HG02610 (cell line): ENCODE data around the gene KCNH2.

Source experiments
- ATAC-seq: cut with Tn5 transposase; IDR thresholded peaks from one replicate; pipeline ENCODE4 v1.9.1; 2021; ENCODE audit warnings: mild to moderate bottlenecking, moderate library complexity; ENCODE audit not compliant: unreplicated experiment

Gene KCNH2

DNA sequence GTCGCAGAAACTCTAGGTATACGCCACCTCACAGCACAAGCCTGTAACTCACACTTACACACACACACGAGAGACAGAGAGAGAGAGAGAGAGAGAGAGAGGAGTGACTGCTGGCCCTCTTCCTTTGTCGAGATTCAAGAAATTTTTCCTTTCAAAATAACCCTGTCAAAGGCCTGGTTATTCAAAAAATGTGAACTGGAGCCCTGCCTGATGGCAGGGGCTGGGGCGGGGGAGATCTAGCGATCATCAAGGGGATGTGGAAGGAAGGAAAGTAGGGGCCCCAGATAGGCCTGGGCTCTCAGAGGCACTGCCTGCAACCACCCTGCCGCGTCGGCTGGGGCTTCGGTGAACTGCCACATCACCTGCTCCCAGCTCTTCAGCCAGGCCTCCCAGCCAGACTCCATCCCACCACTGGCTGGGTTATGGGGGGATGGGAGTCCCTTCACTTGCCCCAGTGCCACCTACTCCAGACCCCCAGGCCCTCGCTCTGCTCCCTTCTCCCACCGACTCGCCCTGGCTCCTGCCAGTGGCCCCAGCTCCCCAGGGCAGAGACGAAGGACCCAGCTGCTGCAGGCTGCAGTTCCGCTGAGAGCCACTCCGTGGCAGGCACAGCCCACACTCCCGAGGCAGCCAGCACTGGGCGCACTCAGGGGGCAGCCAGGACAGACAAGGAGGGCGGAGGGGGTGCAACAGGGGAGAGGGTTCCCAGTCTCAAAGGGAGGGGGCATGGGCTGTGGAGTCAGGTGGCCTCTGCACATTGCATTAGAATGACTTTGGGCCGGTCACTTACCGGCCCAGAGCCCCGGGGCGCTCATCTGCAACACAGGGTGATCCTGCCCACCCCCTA, 15.3 kb downstream of the KCNH2 start:
- peak; percentile 72 for ATAC-seq

DNA sequence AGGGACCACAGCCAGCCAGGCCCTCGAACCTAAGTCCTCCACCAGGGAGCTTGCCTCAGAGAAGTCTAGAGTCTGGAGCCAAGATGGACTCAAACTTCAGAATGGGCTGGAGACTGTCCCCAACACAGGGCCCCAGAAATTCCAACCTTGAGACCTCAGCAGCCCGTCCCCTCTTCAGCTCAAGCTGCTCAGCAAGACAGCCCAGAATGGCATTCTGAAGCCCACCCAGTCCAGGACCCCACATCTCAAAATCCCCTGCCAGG, 15.9 kb downstream of the KCNH2 start:
- no peak for ATAC-seq

DNA sequence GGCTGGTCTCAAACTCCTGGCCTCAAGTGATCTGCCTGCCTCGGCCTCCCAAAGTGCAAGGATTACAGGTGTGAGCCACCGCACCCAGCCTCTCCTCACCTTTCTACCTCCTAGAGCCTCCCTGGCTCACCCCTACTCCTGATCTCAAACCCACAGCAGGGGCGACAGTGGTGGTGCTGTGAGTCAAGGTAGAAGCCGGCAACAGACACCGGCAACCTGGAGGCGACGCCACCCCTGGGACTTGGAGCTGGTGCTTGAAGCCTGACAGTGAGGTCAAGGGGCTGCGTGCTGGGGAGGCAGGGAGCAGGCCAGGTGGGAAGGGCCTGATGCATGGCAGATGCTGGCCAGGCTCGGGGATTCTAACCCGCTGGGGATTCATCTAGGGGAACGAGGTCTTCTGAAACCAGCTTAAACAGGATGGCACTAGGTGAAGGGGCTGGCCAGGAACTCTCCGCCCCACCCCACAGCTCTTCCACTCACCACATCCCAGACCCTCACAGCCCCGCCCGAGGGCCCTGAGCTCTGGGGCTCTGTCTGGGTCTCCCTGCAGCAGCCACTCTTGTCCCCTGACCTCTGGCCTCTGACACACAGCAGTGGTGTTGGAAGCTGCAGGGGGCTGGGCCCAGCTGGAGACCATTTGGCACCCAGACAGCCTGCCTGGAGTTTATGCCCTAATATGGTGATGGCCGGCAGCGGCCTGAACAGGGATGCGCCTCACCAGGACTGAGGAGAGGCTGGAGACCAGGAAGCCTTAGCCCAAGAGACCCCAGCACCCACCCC, 16.4 kb downstream of the KCNH2 start:
- no peak for ATAC-seq

DNA sequence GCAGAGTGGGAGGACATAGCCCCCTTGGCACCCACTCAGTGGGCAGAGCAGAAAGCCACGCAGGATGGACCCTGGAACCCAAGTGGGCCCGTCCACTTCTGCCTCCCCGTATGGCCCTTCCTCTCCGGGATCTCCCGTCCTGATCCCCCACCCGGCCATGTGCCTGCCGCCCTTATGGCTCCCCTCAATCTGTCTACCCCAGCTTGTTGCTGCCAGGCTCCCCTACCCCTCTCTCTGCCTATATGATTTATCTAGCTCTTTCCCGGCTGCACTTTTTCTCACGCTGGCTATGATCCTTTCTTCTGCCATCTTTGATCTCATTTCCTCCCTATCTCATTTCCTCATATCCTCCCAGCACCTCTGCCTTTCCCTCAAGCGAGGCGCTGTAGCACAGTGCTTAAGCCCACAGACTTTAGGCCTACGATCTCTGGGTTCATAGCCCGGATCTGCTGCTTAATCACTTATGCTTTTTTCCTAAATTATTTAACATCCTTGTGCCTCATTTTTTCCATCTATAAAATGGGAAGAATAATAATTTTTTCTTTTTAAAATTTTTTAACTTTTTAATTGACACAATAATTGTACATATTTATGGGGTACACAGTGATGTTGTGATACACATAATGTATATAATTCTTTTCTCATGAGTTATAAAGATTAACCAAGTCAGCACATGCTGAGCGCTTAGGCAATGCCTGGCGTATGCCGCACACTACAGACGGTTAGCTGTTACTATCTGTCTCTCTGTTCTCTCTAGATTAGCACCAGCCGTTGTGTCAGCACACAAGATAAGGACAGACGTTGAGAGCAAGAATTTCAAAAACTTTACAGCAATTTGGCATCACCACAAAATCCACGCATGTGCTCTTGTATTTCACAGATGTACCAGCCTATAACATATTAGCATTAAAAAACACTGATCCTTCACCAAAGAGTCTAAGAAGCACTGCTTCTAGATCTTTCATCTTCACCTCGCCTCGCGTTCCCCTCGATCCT, 18.1 kb downstream of the KCNH2 start:
- ATAC-seq: no peak

DNA sequence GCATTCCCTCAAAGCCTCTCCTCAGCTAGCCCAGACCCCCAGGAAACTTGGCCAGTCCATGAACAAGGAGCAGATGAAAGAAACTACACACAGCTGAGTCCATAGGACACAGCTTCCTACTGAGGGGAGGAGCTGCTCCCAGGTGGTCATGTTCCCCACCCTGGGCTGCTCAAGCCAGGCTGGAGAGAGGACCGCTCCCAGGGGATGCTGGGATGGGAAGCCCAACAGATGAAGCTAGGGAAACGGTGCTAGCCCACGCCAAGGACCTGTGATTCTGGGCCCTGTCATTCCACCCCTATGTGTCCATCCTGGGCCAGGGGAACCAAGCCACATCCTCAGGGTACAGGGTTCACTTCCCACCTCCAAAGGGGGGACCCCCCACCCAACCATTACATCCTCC, 19.0 kb downstream of the KCNH2 start:
- no peak for ATAC-seq

DNA sequence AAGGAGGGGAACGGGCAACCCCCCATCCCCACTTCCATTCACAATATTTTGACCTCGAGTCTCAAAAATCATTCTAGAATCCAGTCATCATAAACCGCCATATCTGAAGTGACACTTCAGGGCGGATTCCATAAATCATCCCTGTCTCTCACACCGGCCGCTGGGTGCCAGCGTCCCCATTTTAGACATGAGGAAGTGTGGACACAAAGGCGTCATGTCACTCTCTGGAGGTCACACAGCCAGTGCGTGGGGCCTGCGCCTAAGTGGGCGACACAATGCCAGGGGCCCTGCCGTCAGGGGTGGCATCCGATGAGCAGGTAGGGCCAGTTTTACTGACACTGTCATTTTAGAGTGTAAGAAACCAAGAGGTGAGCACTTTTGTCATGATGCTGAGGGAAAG, 19.5 kb downstream of the KCNH2 start:
- no peak for ATAC-seq

DNA sequence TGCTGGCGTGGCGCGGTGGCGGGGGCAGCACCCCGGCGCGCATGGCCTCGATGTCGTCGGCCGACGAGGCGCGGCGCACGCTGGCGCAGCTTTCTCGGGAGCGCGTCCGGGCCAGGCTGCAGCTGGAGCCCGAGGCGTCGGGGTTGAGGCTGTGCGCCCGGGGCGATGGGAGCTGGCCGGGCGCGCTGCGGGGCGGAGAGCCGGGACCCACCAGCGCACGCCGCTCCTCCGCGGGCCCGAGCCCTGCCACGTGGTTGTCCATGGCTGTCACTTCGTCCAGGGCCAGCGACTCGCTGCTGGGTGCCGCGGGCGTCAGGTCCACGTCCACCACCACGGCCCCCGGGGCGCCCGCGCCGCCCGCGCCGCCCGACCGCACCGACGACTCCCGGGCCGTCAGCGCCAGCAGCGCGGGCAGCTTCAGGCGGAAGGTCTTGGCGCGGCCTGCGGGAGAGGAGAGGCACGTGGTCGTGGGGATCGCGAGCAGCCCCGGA, 20.0 kb downstream of the KCNH2 start:
- ATAC-seq: no peak

- ATAC-seq: no peak
Measured at GRCh38 chr7:150957133-150958020, 20.7 kb downstream of the KCNH2 start.

DNA sequence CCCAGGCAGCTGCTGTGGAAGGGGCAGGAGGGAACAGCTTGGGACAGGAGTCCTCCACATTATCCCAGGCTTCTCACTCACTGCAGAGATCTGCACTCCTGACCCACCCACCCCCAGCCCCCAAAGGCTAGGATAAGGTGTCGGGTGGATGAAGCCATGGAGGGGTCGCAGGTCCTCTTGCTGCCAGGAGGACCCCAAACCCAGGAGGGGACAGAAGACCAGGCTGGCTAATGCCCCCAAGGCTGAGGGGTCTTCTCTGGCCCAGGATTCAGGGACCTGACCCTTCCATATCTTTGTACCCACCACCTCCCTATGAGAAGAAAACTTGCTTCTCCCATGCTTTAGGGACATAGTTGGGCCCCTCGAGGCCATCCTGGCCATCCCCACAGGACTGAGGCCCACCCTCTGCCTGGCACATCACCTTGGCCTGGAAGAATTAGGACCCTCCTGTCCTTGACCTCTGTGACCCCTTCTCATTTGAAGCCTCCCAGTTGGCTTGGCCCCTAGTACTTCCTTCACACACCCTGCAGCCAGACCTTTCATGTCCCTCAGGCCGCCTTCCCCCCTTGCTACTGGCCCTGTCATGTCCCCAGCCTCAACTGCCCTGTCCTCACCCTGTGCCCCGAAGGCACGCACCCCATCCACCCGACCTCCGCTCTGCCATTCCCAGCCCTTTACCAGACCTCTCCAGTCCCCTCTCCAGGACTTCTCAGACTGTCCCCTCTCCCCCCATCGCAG, 21.6 kb downstream of the KCNH2 start:
- ATAC-seq: no peak

DNA sequence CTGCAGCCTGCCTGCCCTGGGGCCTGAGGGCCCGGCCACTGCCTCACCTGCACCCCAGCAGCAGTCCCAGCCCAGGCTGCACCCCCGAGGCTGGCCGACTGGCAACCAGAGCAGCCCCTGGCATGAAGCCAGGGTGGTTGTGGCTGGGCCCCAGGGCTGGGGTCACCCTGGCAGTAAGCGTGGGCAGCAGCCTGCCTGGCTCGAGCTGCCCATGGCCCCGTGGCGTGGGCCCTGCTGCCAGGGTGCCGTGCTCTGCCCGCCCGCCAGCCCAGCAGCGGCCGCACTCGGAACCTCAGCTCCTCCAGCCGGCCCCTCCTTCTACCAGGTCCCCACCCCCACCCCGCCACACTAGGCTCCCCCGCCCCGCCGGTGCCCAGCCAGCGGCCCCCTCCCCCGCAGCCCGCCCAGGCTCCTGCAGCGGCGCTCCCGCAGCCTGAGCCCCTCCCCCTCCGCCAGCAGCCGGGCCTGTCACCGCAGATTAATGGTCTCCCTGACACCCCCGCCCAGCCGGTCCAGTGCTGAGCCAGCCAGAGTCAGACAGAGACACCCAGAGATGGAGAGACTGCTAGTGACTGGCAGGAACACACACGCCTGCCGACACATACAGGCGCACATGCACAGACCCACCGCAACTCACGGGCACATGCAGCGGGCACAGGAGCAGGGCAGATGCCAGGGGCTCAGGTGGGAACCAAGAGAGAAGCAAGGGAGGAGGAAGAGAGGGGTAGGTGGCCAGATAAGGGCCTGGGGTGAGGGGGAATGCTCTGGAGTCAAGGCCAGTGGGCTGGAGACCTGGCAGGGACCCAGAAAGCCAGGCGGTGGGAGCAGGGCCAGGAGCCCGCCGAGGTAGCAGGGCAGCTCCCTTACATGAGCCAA, 22.4 kb downstream of the KCNH2 start:
- ATAC-seq: no peak

GRCh38 chr7:150954986-150955518, 23.1 kb downstream of the KCNH2 start:
- no peak for ATAC-seq

GRCh38 chr7:150954201-150954985, 23.7 kb downstream of the KCNH2 start:
- no peak for ATAC-seq

DNA sequence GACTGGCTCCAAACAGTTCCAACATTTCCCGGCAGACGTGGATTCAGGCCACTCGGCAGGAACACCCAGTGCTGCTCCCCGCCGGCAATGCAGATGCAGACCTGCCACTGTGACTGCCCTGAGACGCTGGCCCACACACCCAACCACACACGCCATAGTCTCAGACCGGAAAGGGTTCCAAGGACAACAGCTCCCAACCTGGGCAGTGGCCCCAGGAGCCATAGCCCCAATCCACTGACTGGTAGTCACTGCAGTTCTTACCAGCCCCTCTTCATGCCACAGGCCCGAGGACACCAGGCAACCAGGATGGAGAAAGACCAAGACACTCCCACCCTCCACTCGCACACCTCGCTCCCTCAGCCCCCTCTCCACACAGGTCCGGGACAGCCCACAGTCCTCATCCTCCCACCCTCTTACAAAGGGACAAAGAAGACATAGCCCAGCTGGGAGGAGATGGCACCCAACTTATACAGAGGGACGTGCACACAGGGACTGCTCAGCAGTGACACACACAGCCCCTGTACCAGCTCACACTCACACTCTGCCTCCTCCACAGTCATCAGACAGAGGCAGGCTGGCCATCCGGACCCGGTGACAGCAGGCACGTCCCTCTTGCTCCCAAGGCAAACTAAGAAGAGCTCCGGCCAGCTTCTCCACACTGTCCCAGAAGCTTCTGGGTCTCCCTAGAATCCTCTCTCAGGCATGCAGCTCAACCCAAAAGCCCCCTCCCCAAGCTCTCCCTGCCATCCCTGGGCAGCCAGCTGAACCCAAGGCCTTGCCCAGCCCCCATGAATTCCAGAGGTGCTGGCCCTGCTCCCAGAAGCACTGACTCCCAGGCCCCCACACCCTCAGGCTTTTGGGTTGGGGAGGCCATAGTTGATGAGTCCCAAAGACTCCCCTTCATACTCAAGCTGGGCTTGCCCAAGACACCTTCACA, 24.8 kb downstream of the KCNH2 start:
- ATAC-seq: no peak

DNA sequence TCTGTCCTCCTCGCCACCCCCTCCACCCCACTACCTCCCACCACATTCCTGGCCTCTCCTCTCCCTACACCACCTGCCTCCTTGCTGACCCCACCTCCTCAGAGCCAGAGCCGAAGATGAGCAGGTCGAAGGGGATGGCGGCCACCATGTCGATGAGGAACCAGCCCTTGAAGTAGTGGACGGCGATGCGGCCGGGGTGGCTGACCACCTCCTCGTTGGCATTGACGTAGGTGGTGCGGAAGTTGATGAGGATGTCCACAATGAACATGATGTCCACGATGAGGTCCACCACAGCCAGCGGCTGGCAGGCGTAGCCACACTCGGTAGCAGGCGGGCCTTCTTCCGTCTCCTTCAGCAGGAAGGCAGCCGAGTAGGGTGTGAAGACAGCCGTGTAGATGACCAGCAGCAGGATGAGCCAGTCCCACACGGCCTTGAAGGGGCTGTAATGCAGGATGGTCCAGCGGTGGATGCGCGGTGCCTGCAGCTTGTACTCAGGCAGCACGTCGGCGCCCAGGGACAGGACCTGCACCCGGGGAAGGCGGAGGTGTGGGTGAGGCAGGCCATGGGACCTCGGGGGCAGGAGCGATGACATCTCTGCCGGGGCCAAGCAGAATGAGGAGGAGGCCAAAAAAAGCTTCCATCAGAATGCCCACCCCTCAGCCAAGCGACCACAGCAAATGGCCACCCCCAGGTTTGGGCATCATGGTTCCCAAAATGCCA, 25.6 kb downstream of the KCNH2 start:
- ATAC-seq: no peak

- no peak for ATAC-seq
Measured at GRCh38 chr7:150951521-150951920, 26.6 kb downstream of the KCNH2 start.

GRCh38 chr7:150951181-150951520, 27.0 kb downstream of the KCNH2 start:
- ATAC-seq: no peak
